UCSD-AML1 (cell line): ENCODE measurements around the gene PRR9.

Experiments used
- DNase-seq: peaks from one replicate; lab custom pipeline; 2025; ENCODE audit not compliant: unreplicated experiment; lab: John Stamatoyannopoulos, UW

PRR9 gene

GRCh38 chr1:153229076-153229829 lies 11.9 kb downstream of the PRR9 start:
- peak; percentile 38 for DNase-seq

- DNase-seq, result no peak
These were observed 14.0 kb downstream of the PRR9 start for GRCh38 chr1:153231363-153231762.

GRCh38 chr1:153231785-153232184 lies 14.4 kb downstream of the PRR9 start:
- DNase-seq, result peak; percentile 37

GRCh38 chr1:153232553-153232952 lies 15.2 kb downstream of the PRR9 start:
- no peak for DNase-seq

- no peak for DNase-seq
These were observed 16.1 kb downstream of the PRR9 start for GRCh38 chr1:153233448-153233847.

- DNase-seq, result no peak
These were observed 21.1 kb downstream of the PRR9 start for GRCh38 chr1:153238527-153238926.

GRCh38 chr1:153242160-153242559 lies 24.8 kb downstream of the PRR9 start:
- no peak for DNase-seq

- DNase-seq, result no peak
These were observed 28.1 kb downstream of the PRR9 start for GRCh38 chr1:153245466-153245865.

- DNase-seq, result no peak
These were observed 28.6 kb downstream of the PRR9 start for GRCh38 chr1:153246018-153246417.

GRCh38 chr1:153246825-153247224 lies 29.4 kb downstream of the PRR9 start:
- DNase-seq, result no peak

- DNase-seq, result no peak
These were observed 30.9 kb downstream of the PRR9 start for GRCh38 chr1:153248176-153248879.

GRCh38 chr1:153250166-153250565 lies 32.8 kb downstream of the PRR9 start:
- no peak for DNase-seq

GRCh38 chr1:153251087-153251486 lies 33.7 kb downstream of the PRR9 start:
- no peak for DNase-seq

- DNase-seq, result no peak
These were observed 34.2 kb downstream of the PRR9 start for GRCh38 chr1:153251562-153251961.

- no peak for DNase-seq
These were observed 34.6 kb downstream of the PRR9 start for GRCh38 chr1:153251988-153252387.

GRCh38 chr1:153253076-153253475 lies 35.7 kb downstream of the PRR9 start:
- no peak for DNase-seq

- no peak for DNase-seq
These were observed 36.3 kb downstream of the PRR9 start for GRCh38 chr1:153253693-153254092.

- no peak for DNase-seq
These were observed 42.0 kb downstream of the PRR9 start, which contains the start of gene LORICRIN for GRCh38 chr1:153259387-153259786. TSS of gene LORICRIN (plus strand) at chr1:153259687. CDS start at chr1:153260950, 1,263 bp downstream.

- DNase-seq, result no peak
These were observed 43.3 kb downstream of the PRR9 start for GRCh38 chr1:153260585-153261280.

GRCh38 chr1:153261281-153262069 lies 44.1 kb downstream of the PRR9 start:
- DNase-seq, result no peak

GRCh38 chr1:153262070-153262366 lies 44.6 kb downstream of the PRR9 start:
- DNase-seq, result no peak
